GM19372 (cell line): ENCODE data around the gene SLC6A18.

Experiments used
- ATAC-seq: cut with Tn5 transposase; IDR thresholded peaks from one replicate; pipeline ENCODE4 v1.9.1; 2021; ENCODE audit warnings: mild to moderate bottlenecking, low read depth, moderate library complexity; ENCODE audit not compliant: unreplicated experiment

The SLC6A18 gene

GRCh38 chr5:1202026-1202797 is 23.0 kb upstream of the SLC6A18 start:
- no peak for ATAC-seq

- no peak for ATAC-seq
These were observed 22.4 kb upstream of the SLC6A18 start for GRCh38 chr5:1202798-1203185.

- no peak for ATAC-seq
These were observed 21.7 kb upstream of the SLC6A18 start for GRCh38 chr5:1203311-1203967.

DNA sequence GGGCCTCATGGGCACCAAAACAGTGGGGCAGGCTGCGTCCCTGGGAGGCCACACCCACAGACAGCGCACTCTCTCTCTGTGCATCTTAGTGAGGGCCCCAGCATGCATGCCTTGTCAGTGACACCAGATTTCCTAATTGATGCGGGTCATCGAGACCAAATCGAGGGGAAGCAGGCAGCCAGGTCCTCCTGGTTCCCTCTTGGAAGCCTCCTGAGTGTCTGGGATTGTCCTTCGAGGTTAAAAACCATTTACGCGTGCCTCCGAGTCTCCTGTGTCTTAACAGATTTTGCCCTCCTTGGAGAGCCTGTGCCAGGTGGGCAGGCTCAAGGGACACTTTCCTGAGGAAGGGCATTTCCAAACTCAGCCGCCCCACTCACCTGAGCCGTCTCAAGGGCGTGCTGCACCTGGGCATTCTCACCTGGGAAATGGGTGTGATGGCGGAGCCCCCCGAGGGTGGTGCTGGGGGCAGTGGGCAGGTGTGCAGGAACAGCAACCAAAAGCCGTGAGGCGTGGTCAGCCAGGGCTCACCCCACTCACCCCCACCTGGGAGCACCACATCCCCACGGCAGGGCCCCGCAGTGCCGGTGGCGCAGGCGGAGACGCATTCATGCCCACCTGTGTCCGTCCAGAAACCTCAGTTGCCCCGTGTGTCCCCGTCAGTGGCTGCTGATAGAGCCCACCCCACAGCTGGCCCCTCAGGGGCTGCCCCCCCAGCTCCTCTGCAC is 21.1 kb upstream of the SLC6A18 start:
- no peak for ATAC-seq

GRCh38 chr5:1204693-1205242 is 20.4 kb upstream of the SLC6A18 start:
- ATAC-seq: no peak

GRCh38 chr5:1205255-1206180 is 19.7 kb upstream of the SLC6A18 start:
- no peak for ATAC-seq

DNA sequence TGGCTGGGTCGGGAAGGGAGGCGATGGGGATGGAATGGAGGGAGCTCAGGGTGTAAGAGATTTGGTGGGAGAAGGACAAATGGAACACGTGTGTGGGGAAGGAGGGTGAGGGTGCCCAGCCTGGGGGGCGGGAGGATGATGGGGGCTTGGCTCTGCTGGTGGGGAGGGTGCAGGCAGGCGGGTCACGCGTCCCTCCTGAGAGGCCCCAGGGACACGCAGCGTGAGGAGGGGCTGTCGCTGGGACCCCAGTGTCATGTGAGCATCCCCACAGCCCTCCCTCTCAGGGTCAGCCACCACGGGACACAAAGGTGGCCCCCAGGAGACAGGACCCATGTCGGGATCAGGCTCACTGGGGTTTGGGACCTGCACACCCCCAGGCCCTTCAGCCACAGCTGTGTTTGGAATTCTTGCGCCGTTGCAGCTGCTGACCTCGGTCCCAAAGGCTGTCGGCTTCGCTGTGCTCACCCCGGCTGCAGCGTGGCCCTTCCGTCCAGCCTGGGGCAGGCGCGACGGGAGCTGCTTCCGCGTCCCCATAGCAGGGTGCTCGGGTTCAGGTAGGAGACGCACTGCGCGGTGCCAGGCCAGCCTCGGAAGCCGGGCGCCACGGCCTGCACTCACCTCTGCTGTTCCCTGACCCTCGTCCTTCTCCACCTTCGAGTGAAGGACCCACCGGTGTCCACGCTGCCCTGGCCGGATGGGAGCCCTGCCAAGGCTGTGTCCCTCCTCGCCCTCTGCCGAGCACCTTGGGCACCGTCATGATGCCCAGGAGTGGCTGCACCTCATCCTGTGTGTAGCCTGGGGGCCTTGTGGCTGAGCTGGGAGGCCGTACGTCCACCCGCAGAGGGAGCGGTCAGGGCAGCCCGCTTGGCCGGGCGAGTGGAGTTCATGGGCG is 18.4 kb upstream of the SLC6A18 start:
- ATAC-seq: no peak

DNA sequence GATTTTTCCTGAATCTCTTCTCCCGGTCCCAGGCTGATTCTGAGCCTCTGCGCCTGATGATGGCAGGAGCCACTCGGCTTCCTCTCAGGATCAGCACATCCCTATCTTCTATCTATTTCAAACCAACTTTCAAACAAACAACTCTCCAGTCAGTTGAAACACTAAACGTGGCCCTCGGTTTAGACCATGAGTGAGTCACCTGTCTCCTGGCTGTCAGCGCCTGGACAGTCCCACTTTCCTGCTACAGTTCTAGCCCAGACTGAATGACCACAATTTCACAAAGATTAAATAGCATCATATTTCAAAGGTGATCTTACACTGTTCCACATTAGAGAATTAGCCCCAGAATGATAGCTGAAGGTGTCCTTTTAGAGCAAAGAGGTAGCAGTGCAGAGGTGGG is 17.6 kb upstream of the SLC6A18 start:
- no peak for ATAC-seq

- no peak for ATAC-seq
These were observed 16.9 kb upstream of the SLC6A18 start for GRCh38 chr5:1208221-1208742.

DNA sequence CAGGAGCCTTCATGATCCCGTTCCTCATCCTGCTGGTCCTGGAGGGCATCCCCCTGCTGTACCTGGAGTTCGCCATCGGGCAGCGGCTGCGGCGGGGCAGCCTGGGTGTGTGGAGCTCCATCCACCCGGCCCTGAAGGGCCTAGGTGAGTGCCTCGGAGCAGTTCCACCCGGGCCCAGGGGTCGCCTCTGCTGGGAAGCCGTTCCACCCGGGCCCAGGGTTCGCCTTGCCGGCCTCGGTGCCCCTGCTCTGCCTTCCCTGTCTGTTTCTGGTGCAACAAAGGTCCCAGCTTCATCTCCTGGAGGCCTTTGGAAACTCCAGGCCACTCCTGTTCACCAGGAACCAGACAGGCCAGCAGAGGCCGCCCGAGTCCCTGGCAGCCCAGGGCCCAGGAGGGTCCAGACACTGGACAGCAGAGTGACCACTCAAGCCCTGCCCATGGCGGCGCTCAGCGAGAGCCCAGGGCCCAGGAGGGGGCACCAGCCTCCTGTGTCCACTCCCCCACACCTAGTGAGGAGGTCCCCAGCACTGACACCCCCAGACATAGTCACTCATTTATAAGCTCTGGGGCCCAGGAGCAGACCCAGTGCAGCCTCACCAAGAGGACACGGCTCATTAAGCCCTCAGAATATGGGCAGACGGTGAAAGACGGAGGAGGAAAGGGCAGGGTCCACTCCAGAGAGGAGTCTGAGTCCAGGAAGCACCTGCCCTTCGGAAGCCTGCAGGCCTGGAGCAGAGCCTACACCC is 16.3 kb upstream of the SLC6A18 start:
- no peak for ATAC-seq

- no peak for ATAC-seq
These were observed 15.7 kb upstream of the SLC6A18 start for GRCh38 chr5:1209489-1209852.

- no peak for ATAC-seq
These were observed 15.0 kb upstream of the SLC6A18 start for GRCh38 chr5:1209896-1210776.

- ATAC-seq: no peak
These were observed 14.3 kb upstream of the SLC6A18 start for GRCh38 chr5:1210832-1211251.

DNA sequence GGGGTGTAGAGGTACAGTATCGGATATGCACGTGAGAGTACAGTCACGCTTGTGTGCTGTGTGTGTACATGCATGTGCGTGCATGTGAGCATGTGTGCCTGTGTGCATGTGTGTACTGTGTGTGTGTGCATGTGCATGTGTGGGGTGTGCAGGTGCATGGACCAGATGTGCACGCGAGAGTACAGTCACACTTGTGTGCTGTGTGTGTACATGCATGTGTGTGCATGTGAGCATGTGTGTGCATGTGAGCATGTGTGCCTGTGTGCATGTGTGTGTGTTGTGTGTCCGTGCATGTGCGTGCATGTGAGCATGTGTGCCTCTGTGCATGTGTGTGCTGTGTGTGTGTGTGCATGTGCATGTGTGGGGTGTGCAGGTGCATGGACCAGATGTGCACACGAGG is 13.5 kb upstream of the SLC6A18 start:
- ATAC-seq: no peak

- ATAC-seq: no peak
These were observed 12.9 kb upstream of the SLC6A18 start for GRCh38 chr5:1212271-1212670.

GRCh38 chr5:1212881-1213280 is 12.3 kb upstream of the SLC6A18 start:
- ATAC-seq: no peak

DNA sequence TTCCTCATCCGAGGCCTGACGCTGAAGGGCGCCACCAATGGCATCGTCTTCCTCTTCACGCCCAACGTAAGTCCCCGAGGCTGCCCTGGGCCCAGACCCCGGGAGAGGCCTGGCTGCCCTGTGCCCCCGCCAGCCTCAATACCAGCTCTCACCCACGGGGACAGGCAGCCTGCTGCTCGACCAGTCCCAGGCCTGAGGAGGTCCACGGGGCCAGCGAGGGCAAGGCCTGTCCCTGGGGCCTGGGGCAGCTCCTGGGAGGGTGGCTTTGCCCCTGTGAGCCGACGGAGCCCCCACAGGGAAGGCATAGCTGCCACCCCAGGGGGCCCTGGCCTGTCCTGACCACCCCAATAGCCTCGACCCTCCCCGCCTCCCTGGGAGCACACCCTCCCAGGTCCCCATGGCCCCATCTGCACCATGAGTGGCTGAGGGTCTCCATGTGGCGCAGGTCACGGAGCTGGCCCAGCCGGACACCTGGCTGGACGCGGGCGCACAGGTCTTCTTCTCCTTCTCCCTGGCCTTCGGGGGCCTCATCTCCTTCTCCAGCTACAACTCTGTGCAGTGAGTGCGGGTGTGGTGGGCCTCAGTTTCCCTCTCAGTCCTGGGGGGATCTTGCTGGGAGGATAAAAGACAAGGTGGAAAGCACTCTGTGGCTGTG is 11.5 kb upstream of the SLC6A18 start:
- ATAC-seq: no peak
